GM10248 (cell line): ENCODE measurements around the gene OGFRL1.

Source experiments
- CTCF ChIA-PET: fragments of 300-600 bp; sonication (Branson Sonifier 250); formaldehyde crosslinking; extraction: SDS; loops from one replicate; lab custom pipeline; 2021; ENCODE audit warnings: antibody characterized with exemption; lab: Yijun Ruan, JAX
- POLR2A ChIA-PET: fragments of 350-650 bp; sonication (Branson Sonifier 250); formaldehyde crosslinking; extraction: SDS; loops from one replicate; lab custom pipeline; 2020; ENCODE audit warnings: antibody characterized with exemption; lab: Yijun Ruan, JAX
- DNase-seq: peaks from one replicate; pipeline ENCODE4 v3.0.0; 2012; ENCODE audit errors: extremely low spot score
- TF ChIP-seq, protein P1 (sequence below): IDR thresholded peaks from 2 replicates; pipeline ENCODE4 v1.5.1; 2012; ENCODE audit warnings: mild to moderate bottlenecking, low read depth; ENCODE audit errors: extremely low read depth, missing control alignments, control extremely low read depth

OGFRL1 gene

DNA sequence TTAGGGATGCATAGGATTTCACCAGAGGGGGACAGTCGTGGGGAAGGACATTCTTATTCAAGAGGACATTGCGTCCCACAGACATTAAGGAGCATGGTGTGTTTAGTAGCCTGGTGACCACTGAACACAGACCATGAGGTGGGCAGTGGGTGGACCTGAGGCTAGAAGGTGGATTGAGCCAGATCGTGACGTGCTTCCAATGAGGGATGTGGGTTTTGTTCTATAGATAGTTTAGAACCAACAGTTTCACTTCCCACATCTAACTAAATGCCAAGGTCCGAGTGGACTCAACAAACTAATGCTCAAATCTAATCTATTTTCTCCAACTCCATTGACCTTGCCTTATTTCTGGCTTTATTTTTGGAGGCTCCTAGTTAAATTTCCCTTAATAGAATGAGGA is 58.5 kb downstream of the OGFRL1 start:
- DNase-seq, result no peak
- TF ChIP-seq, protein P1, sequence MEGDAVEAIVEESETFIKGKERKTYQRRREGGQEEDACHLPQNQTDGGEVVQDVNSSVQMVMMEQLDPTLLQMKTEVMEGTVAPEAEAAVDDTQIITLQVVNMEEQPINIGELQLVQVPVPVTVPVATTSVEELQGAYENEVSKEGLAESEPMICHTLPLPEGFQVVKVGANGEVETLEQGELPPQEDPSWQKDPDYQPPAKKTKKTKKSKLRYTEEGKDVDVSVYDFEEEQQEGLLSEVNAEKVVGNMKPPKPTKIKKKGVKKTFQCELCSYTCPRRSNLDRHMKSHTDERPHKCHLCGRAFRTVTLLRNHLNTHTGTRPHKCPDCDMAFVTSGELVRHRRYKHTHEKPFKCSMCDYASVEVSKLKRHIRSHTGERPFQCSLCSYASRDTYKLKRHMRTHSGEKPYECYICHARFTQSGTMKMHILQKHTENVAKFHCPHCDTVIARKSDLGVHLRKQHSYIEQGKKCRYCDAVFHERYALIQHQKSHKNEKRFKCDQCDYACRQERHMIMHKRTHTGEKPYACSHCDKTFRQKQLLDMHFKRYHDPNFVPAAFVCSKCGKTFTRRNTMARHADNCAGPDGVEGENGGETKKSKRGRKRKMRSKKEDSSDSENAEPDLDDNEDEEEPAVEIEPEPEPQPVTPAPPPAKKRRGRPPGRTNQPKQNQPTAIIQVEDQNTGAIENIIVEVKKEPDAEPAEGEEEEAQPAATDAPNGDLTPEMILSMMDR, result no peak
- ChIA-PET CTCF (no interaction called here), POLR2A (no interaction called here)

DNA sequence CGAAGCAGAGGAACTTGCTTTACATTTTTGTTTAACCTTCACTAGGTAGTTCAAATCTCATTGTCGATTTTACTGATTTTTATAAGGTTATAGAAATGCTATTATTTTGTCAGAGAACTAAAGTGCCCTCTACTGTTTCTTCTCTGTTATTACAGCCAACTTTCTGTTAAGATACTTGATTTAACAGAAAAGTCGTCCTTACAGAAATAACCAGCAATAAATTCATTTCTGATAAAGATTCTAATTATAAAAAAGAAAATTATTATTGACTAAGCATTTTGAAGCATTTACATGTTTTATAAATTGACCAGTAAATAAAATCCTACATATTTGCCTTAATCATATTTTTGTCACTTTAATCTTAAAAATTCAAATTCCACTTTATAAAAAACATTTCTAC is 60.8 kb downstream of the OGFRL1 start:
- POLR2A ChIA-PET, result no interaction called here
- TF ChIP-seq, protein P1, result peak; percentile 56
- CTCF ChIA-PET, result interaction anchor here (2.5 kb wide), 1 partner anchor 159 kb away, joined by 8 read pairs; no protein-coding TSS in a partner anchor
- DNase-seq, result peak; percentile 8

DNA sequence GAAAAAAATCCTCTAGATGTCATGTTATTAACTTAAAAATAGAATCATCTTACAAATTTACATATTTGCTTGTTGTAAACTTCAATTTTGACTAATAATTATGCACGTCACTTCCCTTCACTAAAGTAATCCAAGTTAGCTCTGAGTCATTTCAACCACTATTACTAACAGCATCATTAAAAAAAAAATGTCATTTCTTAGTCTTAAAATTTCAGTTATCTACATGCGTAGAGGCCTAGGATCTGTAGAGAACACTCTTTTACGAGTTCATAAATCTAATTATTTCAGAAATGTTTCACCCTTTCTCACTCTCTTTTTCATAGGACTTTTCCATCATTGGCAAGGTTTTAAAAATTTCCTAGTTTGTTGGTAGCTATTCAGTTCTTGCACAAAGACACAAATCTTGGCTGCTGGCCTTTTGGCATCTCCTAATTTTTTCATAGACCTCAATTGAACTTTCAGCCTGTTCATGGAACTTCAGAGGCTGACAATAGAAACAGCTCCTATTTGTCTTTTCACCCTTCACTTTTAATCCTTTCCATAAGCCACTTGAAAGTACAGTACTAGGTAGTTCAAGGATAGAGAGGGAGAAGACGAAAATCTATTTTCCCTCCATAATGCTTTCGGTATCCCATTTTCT is 61.5 kb downstream of the OGFRL1 start:
- TF ChIP-seq, protein P1, result no peak
- ChIA-PET CTCF (interaction anchor here (0.8 to 2.5 kb wide), 9 partner anchors 9 to 159 kb away, joined by 3 to 8 read pairs (median 4); no protein-coding TSS in a partner anchor), POLR2A (no interaction called here)
- DNase-seq, result no peak

DNA sequence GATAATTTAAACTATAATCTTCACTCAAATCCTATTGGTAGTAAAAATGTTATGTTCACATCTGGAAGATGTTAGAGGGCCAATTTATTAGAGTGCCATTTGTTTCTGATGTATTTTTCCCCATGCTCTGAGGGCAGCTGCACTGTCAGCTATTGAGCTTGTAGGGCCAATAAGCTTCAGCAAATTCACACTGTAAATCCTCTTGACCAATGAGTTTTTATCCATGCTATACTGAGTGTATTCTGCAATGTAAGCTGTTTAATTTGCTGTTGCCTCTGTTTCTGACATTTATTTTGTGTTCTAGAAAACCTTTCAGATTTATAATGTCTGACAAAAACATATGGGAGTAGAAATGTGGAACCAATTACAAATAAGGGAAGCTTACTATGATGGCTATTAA is 62.6 kb downstream of the OGFRL1 start:
- DNase-seq, result no peak
- TF ChIP-seq, protein P1, result no peak
- ChIA-PET POLR2A (no interaction called here), CTCF (interaction anchor here (1.2 to 2.5 kb wide), 8 partner anchors 8 to 160 kb away, joined by 3 to 8 read pairs (median 4); no protein-coding TSS in a partner anchor)
